ENCODE results near the gene ENOX1.

Gene ENOX1

GRCh38 chr13:43244481-43244880, 542.3 kb downstream of the ENOX1 start:
- no peak overlapping the region for H3K14ac ChIP-seq (ENCODE audit: low read length)
- H2BK120ac ChIP-seq (ENCODE audit: insufficient read depth, low read length, poor library complexity) = no peak overlapping the region
- no peak overlapping the region for H3K18ac ChIP-seq (ENCODE audit: low read length)
- H2AK5ac ChIP-seq (ENCODE audit: low read length) = no peak overlapping the region
- no peak overlapping the region for H3K4me2 ChIP-seq (ENCODE audit: low read length)
- no peak overlapping the region for H3K4ac ChIP-seq (ENCODE audit: low read depth, low read length)
- no peak overlapping the region for H2BK5ac ChIP-seq (ENCODE audit: low read depth, low read length, poor library complexity)
- no CpG with 5 or more reads among the region's 5 CpGs for WGBS (ENCODE audit: extremely low coverage, insufficient coverage, insufficient read length)
- H3K27ac ChIP-seq (ENCODE audit: low read depth, low read length) = no peak overlapping the region
- H3K79me1 ChIP-seq (ENCODE audit: low read length) = no peaks in the 10 kb centered on the region
- H3K9me3 ChIP-seq (ENCODE audit: insufficient read depth, low read depth, low read length) = peaks cover 2% of the 10 kb centered on the region
- H3K36me3 ChIP-seq (ENCODE audit: control insufficient read depth in 1 of 2, insufficient read depth in 2 of 2, low read length in 2 of 2) = no peaks in the 10 kb centered on the region
- DNase-seq = no peak
- peaks cover 0 to 3% of the 10 kb centered on the region in 2 experiments for H3K4me1 ChIP-seq (ENCODE audit: control insufficient read depth in 1 of 2, insufficient read depth in 2 of 2, low read length in 2 of 2)
- H2AFZ ChIP-seq (ENCODE audit: insufficient read depth, low read length, poor library complexity) = no peak overlapping the region
- no peak overlapping the region for H2BK12ac ChIP-seq (ENCODE audit: low read length)
- no peak overlapping the region for H4K91ac ChIP-seq (ENCODE audit: low read depth, low read length)
- H3K27me3 ChIP-seq (ENCODE audit: insufficient read depth, low read length) = no peaks in the 10 kb centered on the region
- H3K9ac ChIP-seq (ENCODE audit: low read length) = no peak overlapping the region
- H3K4me3 ChIP-seq (ENCODE audit: low read depth, low read length) = no peak overlapping the region
- no peak overlapping the region for H3K23ac ChIP-seq (ENCODE audit: low read length)
- no peaks in the 10 kb centered on the region for H3K79me2 ChIP-seq (ENCODE audit: control insufficient read depth, insufficient read depth, low read length, poor library complexity)
- H4K12ac ChIP-seq (ENCODE audit: low read depth, low read length) = no peak overlapping the region
- no peak overlapping the region for H4K8ac ChIP-seq (ENCODE audit: low read depth, low read length)

- Histone ChIP-seq H2BK5ac (ENCODE audit: low read depth, low read length, poor library complexity) (no peak overlapping the region), H2BK120ac (ENCODE audit: insufficient read depth, low read length, poor library complexity) (no peak overlapping the region), H2AFZ (ENCODE audit: insufficient read depth, low read length, poor library complexity) (no peak overlapping the region), H3K4ac (ENCODE audit: low read depth, low read length) (no peak overlapping the region), H3K9me3 (ENCODE audit: insufficient read depth, low read depth, low read length) (peaks cover 2% of the 10 kb centered on the region), H3K23ac (ENCODE audit: low read length) (no peak overlapping the region), H3K14ac (ENCODE audit: low read length) (no peak overlapping the region), H4K12ac (ENCODE audit: low read depth, low read length) (no peak overlapping the region), H3K9ac (ENCODE audit: low read length) (no peak overlapping the region), H3K36me3 (ENCODE audit: control insufficient read depth in 1 of 2, insufficient read depth in 2 of 2, low read length in 2 of 2) (no peaks in the 10 kb centered on the region), H3K4me1 (ENCODE audit: control insufficient read depth in 1 of 2, insufficient read depth in 2 of 2, low read length in 2 of 2) (peaks cover 0 to 3% of the 10 kb centered on the region in 2 experiments), H2AK5ac (ENCODE audit: low read length) (no peak overlapping the region), H2BK12ac (ENCODE audit: low read length) (no peak overlapping the region), H3K18ac (ENCODE audit: low read length) (no peak overlapping the region), H3K79me1 (ENCODE audit: low read length) (no peaks in the 10 kb centered on the region), H3K27ac (ENCODE audit: low read depth, low read length) (no peak overlapping the region), H4K8ac (ENCODE audit: low read depth, low read length) (no peak overlapping the region), H3K4me2 (ENCODE audit: low read length) (no peak overlapping the region), H4K91ac (ENCODE audit: low read depth, low read length) (no peak overlapping the region), H3K27me3 (ENCODE audit: insufficient read depth, low read length) (no peaks in the 10 kb centered on the region), H3K4me3 (ENCODE audit: low read depth, low read length) (no peak overlapping the region), H3K79me2 (ENCODE audit: control insufficient read depth, insufficient read depth, low read length, poor library complexity) (no peaks in the 10 kb centered on the region)
- no CpG with 5 or more reads among the region's 2 CpGs for WGBS (ENCODE audit: extremely low coverage, insufficient coverage, insufficient read length)
- peak; percentile 35 to 78 for DNase-seq
Measured at GRCh38 chr13:43243711-43244110, 543.1 kb downstream of the ENOX1 start.

DNA sequence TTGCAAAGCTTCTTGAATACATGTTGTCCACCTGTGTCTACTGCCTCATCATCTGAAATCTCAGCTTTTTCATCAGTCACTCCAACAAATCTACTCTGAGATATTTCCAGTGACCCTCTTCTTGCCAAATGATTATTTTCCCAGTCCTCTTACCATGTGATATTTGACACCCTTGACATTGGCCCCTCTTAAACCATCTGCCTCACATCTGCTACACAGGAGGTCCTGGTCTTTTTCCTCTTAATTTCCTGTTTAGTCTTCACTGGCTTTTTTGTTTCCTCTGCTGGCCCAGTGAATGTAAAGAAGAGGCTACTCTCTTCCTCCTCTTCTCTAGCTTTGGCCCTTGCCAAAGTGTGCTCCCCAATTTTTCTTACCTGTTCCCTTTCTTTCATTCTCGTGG, 544.7 kb downstream of the ENOX1 start:
- Histone ChIP-seq H3K9me3 (ENCODE audit: insufficient read depth, low read depth, low read length) (peaks cover 2% of the 10 kb centered on the region), H3K18ac (ENCODE audit: low read length) (no peak overlapping the region), H3K4me1 (ENCODE audit: control insufficient read depth in 1 of 2, insufficient read depth in 2 of 2, low read length in 2 of 2) (peaks cover 0 to 3% of the 10 kb centered on the region in 2 experiments), H3K27ac (ENCODE audit: low read depth, low read length) (no peak overlapping the region), H3K14ac (ENCODE audit: low read length) (no peak overlapping the region), H2AK5ac (ENCODE audit: low read length) (no peak overlapping the region), H4K8ac (ENCODE audit: low read depth, low read length) (no peak overlapping the region), H3K79me2 (ENCODE audit: control insufficient read depth, insufficient read depth, low read length, poor library complexity) (no peaks in the 10 kb centered on the region), H2BK12ac (ENCODE audit: low read length) (no peak overlapping the region), H3K4me2 (ENCODE audit: low read length) (no peak overlapping the region), H2AFZ (ENCODE audit: insufficient read depth, low read length, poor library complexity) (no peak overlapping the region), H3K23ac (ENCODE audit: low read length) (no peak overlapping the region), H4K12ac (ENCODE audit: low read depth, low read length) (no peak overlapping the region), H3K9ac (ENCODE audit: low read length) (no peak overlapping the region), H3K4ac (ENCODE audit: low read depth, low read length) (no peak overlapping the region), H3K36me3 (ENCODE audit: control insufficient read depth in 1 of 2, insufficient read depth in 2 of 2, low read length in 2 of 2) (no peaks in the 10 kb centered on the region), H2BK5ac (ENCODE audit: low read depth, low read length, poor library complexity) (no peak overlapping the region), H3K4me3 (ENCODE audit: low read depth, low read length) (no peak overlapping the region), H4K91ac (ENCODE audit: low read depth, low read length) (no peak overlapping the region), H2BK120ac (ENCODE audit: insufficient read depth, low read length, poor library complexity) (no peak overlapping the region), H3K79me1 (ENCODE audit: low read length) (no peaks in the 10 kb centered on the region), H3K27me3 (ENCODE audit: insufficient read depth, low read length) (no peaks in the 10 kb centered on the region)
- no peak for DNase-seq
- WGBS (ENCODE audit: extremely low coverage, insufficient coverage, insufficient read length) = no CpG with 5 or more reads among the region's 1 CpG

GRCh38 chr13:43240278-43240677, 546.5 kb downstream of the ENOX1 start:
- Histone ChIP-seq H2BK120ac (ENCODE audit: insufficient read depth, low read length, poor library complexity) (no peak overlapping the region), H2BK12ac (ENCODE audit: low read length) (no peak overlapping the region), H3K27ac (ENCODE audit: low read depth, low read length) (no peak overlapping the region), H3K4me2 (ENCODE audit: low read length) (no peak overlapping the region), H4K12ac (ENCODE audit: low read depth, low read length) (no peak overlapping the region), H3K79me1 (ENCODE audit: low read length) (no peaks in the 10 kb centered on the region), H3K18ac (ENCODE audit: low read length) (no peak overlapping the region), H2AFZ (ENCODE audit: insufficient read depth, low read length, poor library complexity) (no peak overlapping the region), H3K4me3 (ENCODE audit: low read depth, low read length) (no peak overlapping the region), H2BK5ac (ENCODE audit: low read depth, low read length, poor library complexity) (no peak overlapping the region), H2AK5ac (ENCODE audit: low read length) (no peak overlapping the region), H4K91ac (ENCODE audit: low read depth, low read length) (no peak overlapping the region), H3K36me3 (ENCODE audit: control insufficient read depth in 1 of 2, insufficient read depth in 2 of 2, low read length in 2 of 2) (no peaks in the 10 kb centered on the region), H3K27me3 (ENCODE audit: insufficient read depth, low read length) (no peaks in the 10 kb centered on the region), H4K8ac (ENCODE audit: low read depth, low read length) (no peak overlapping the region), H3K4ac (ENCODE audit: low read depth, low read length) (no peak overlapping the region), H3K79me2 (ENCODE audit: control insufficient read depth, insufficient read depth, low read length, poor library complexity) (no peaks in the 10 kb centered on the region), H3K9ac (ENCODE audit: low read length) (no peak overlapping the region), H3K9me3 (ENCODE audit: insufficient read depth, low read depth, low read length) (no peaks in the 10 kb centered on the region), H3K23ac (ENCODE audit: low read length) (no peak overlapping the region), H3K14ac (ENCODE audit: low read length) (no peak overlapping the region), H3K4me1 (ENCODE audit: control insufficient read depth in 1 of 2, insufficient read depth in 2 of 2, low read length in 2 of 2) (no peaks in the 10 kb centered on the region)
- no peak for DNase-seq
